ENCODE data around the gene CPVL. TPM values are rescaled to one million over a fixed set of nuclear protein-coding genes. Genes with fewer than 3 reads are reported as not detected.

The CPVL gene
- polyA plus RNA-seq, 3 donors, result 410 to 1,111 (median 1,108) TPM

GRCh38 chr7:28957064-28957750, 189.1 kb downstream of the CPVL start:
- H3K27ac Mint-ChIP-seq, result no peak overlapping the region
- H3K9me3 ChIP-seq (replicated peaks in 1 of 2; ENCODE audit: control insufficient read depth in 1 of 2, insufficient read depth in 1 of 2, low read length in 2 of 2), result peaks cover 2 to 23% of the 10 kb centered on the region in 2 donors
- WGBS (ENCODE audit: insufficient coverage), result 5% methylated on average over 59 of the region's 59 CpGs
- H3K79me2 ChIP-seq (ENCODE audit: insufficient read depth, low read length), result no peaks in the 10 kb centered on the region
- peak overlapping the region; percentile 21 to 74 (median 22) for H3K4me3 ChIP-seq (replicated peaks in 1 of 3; ENCODE audit: low read depth in 2 of 3, low read length in 3 of 3)
- H3K36me3 Mint-ChIP-seq, result peaks cover 0 to 9% of the 10 kb centered on the region in 2 donors
- H3K27me3 ChIP-seq (ENCODE audit: control insufficient read depth in 2 of 2, insufficient read depth in 2 of 2, low read length in 2 of 2), result peaks cover 60 to 96% of the 10 kb centered on the region in 2 donors
- no peaks in the 10 kb centered on the region for H4K20me1 ChIP-seq (ENCODE audit: insufficient read depth, low read length)
- peak; percentile 30 to 41 (median 37) for DNase-seq
- TF ChIP-seq CTCF (IDR thresholded peaks at IDR 0.05), result no peak
- H3K4me1 Mint-ChIP-seq, result peaks cover 29% of the 10 kb centered on the region
- no peak overlapping the region for H3K9ac ChIP-seq (ENCODE audit: insufficient read depth, low read length, poor library complexity, severe bottlenecking)
- intact Hi-C loops (cut with micrococcal nuclease), result loop anchor here in 1 of 2 donors (10.0 kb wide), 1 partner anchor 148 kb away; no protein-coding TSS in a partner anchor
- peaks cover 0 to 18% (median 12%) of the 10 kb centered on the region in 7 donors for H3K9me3 Mint-ChIP-seq
- peak overlapping the region; percentile 70 to 94 for H3K4me3 Mint-ChIP-seq
- H3K36me3 ChIP-seq (replicated peaks in 1 of 2; ENCODE audit: control insufficient read depth in 1 of 2, insufficient read depth in 2 of 2, low read length in 2 of 2), result no peaks in the 10 kb centered on the region
- peak overlapping the region; percentile 82 for H2AFZ ChIP-seq (ENCODE audit: insufficient read depth, low read depth, low read length, poor library complexity, severe bottlenecking)
- H3K27ac ChIP-seq (ENCODE audit: low read depth in 1 of 2, low read length in 2 of 2), result no peak overlapping the region
- H3K4me2 ChIP-seq (replicated peaks; ENCODE audit: extremely low read depth, low read length, poor library complexity, severe bottlenecking), result peak overlapping the region; percentile 82
- H3K4me1 ChIP-seq (ENCODE audit: control insufficient read depth in 1 of 2, insufficient read depth in 2 of 2, low read length in 2 of 2), result peaks cover 37 to 38% of the 10 kb centered on the region in 2 donors
- peaks cover 72 to 97% (median 75%) of the 10 kb centered on the region in 3 donors for H3K27me3 Mint-ChIP-seq (ENCODE audit: low read depth in 3 of 3)

- Histone ChIP-seq H3K4me2 (replicated peaks; ENCODE audit: extremely low read depth, low read length, poor library complexity, severe bottlenecking) (peak overlapping the region; percentile 82), H3K9me3 (replicated peaks in 1 of 2; ENCODE audit: control insufficient read depth in 1 of 2, insufficient read depth in 1 of 2, low read length in 2 of 2) (peaks cover 2 to 23% of the 10 kb centered on the region in 2 donors), H4K20me1 (ENCODE audit: insufficient read depth, low read length) (no peaks in the 10 kb centered on the region), H3K4me1 (ENCODE audit: control insufficient read depth in 1 of 2, insufficient read depth in 2 of 2, low read length in 2 of 2) (peaks cover 37 to 38% of the 10 kb centered on the region in 2 donors), H3K9ac (ENCODE audit: insufficient read depth, low read length, poor library complexity, severe bottlenecking) (peak overlapping the region; percentile 38), H3K27me3 (ENCODE audit: control insufficient read depth in 2 of 2, insufficient read depth in 2 of 2, low read length in 2 of 2) (peaks cover 65 to 96% of the 10 kb centered on the region in 2 donors), H2AFZ (ENCODE audit: insufficient read depth, low read depth, low read length, poor library complexity, severe bottlenecking) (peak overlapping the region; percentile 82), H3K79me2 (ENCODE audit: insufficient read depth, low read length) (no peaks in the 10 kb centered on the region), H3K36me3 (replicated peaks in 1 of 2; ENCODE audit: control insufficient read depth in 1 of 2, insufficient read depth in 2 of 2, low read length in 2 of 2) (no peaks in the 10 kb centered on the region), H3K4me3 (replicated peaks in 1 of 3; ENCODE audit: low read depth in 2 of 3, low read length in 3 of 3) (peak overlapping the region; percentile 21 to 74 (median 22)), H3K27ac (ENCODE audit: low read depth in 1 of 2, low read length in 2 of 2) (no peak overlapping the region)
- H3K27me3 Mint-ChIP-seq (ENCODE audit: low read depth in 3 of 3), result peaks cover 67 to 96% (median 79%) of the 10 kb centered on the region in 3 donors
- peak; percentile 64 for TF ChIP-seq CTCF (IDR thresholded peaks at IDR 0.05)
- H3K27ac Mint-ChIP-seq, result no peak overlapping the region
- intact Hi-C loops (cut with micrococcal nuclease), result loop anchor here in 1 of 2 donors (10.0 kb wide), 1 partner anchor 148 kb away; no protein-coding TSS in a partner anchor
- peaks cover 0 to 9% of the 10 kb centered on the region in 2 donors for H3K36me3 Mint-ChIP-seq
- DNase-seq, result peak; percentile 16 to 45 (median 16)
- H3K4me1 Mint-ChIP-seq, result peaks cover 29% of the 10 kb centered on the region
- peaks cover 0 to 18% (median 12%) of the 10 kb centered on the region in 7 donors for H3K9me3 Mint-ChIP-seq
- H3K4me3 Mint-ChIP-seq, result peak overlapping the region; percentile 70 to 94
- under 1% methylated on average over 39 of the region's 39 CpGs for WGBS (ENCODE audit: insufficient coverage)
Measured at GRCh38 chr7:28956608-28957063, 189.7 kb downstream of the CPVL start.

Measured in CD14-positive monocyte (primary cell).